GM19043 (cell line): ENCODE measurements around the gene NPRL2.

Experiments
- ATAC-seq: cut with Tn5 transposase; IDR thresholded peaks from one replicate; pipeline ENCODE4 v1.9.1; 2021; ENCODE audit warnings: low read depth; ENCODE audit not compliant: unreplicated experiment

NPRL2 gene

GRCh38 chr3:50350527-50351322 lies at the start of gene NPRL2, which contains the start of gene CYB561D2:
Gene NPRL2, minus strand, starts transcription at chr3:50350775. Its CDS starts 123 bp downstream, at chr3:50350652.
Gene CYB561D2, plus strand, starts transcription at chr3:50350862. Its CDS starts 572 bp downstream, at chr3:50351434.
- ATAC-seq: peak; percentile 86

- no peak for ATAC-seq
Measured at GRCh38 chr3:50396502-50396901, 45.9 kb upstream of the NPRL2 start.

- no peak for ATAC-seq
Measured at GRCh38 chr3:50395070-50395860, 44.7 kb upstream of the NPRL2 start.

- ATAC-seq: no peak
Measured at GRCh38 chr3:50393061-50393460, 42.5 kb upstream of the NPRL2 start.

GRCh38 chr3:50392101-50392715 lies 41.6 kb upstream of the NPRL2 start:
- no peak for ATAC-seq

GRCh38 chr3:50390508-50391224 lies 40.1 kb upstream of the NPRL2 start:
- ATAC-seq: no peak

- no peak for ATAC-seq
Measured at GRCh38 chr3:50389414-50389767, 38.8 kb upstream of the NPRL2 start.

GRCh38 chr3:50388720-50389413 lies 38.3 kb upstream of the NPRL2 start:
- no peak for ATAC-seq

- no peak for ATAC-seq
Measured at GRCh38 chr3:50388016-50388719, 37.6 kb upstream of the NPRL2 start.

GRCh38 chr3:50385754-50386153 lies 35.2 kb upstream of the NPRL2 start:
- ATAC-seq: no peak

GRCh38 chr3:50383750-50384149 lies 33.2 kb upstream of the NPRL2 start:
- no peak for ATAC-seq

GRCh38 chr3:50382722-50383121 lies 32.1 kb upstream of the NPRL2 start:
- ATAC-seq: no peak

- ATAC-seq: no peak
Measured at GRCh38 chr3:50381383-50381782, 30.8 kb upstream of the NPRL2 start.

- ATAC-seq: no peak
Measured at GRCh38 chr3:50380405-50381085, 30.0 kb upstream of the NPRL2 start.

- no peak for ATAC-seq
Measured at GRCh38 chr3:50378757-50379156, 28.2 kb upstream of the NPRL2 start.

- ATAC-seq: no peak
Measured at GRCh38 chr3:50378024-50378423, 27.4 kb upstream of the NPRL2 start.

- ATAC-seq: no peak
Measured at GRCh38 chr3:50375258-50375931, 24.8 kb upstream of the NPRL2 start.
